Left ventricle myocardium inferior (tissue), 1 donor: ENCODE measurements around the gene KMT2A. TPM values are rescaled to one million over a fixed set of nuclear protein-coding genes. Genes with fewer than 3 reads are reported as not detected.
"Not testable (repeated sequence)": the region's sequence is repeated elsewhere in the genome, so short reads cannot be mapped to it uniquely, and the experiment has no call there.

Experiments used
- DNase-seq: peaks from one replicate; pipeline ENCODE4 v3.0.0-alpha.2; 2020
- H3K27ac ChIP-seq: fragments of 200-600 bp; replicated peaks from 2 replicates; pipeline ENCODE4 v1.8.0; 2021
- H3K27me3 ChIP-seq: fragments of 200-600 bp; 2 replicates; pipeline ENCODE4 v1.8.0; 2021; ENCODE audit warnings: low read depth
- H3K36me3 ChIP-seq: fragments of 200-600 bp; 2 replicates; pipeline ENCODE4 v1.8.0; 2021
- H3K4me1 ChIP-seq: fragments of 200-600 bp; 2 replicates; pipeline ENCODE4 v1.8.0; 2021
- H3K4me3 ChIP-seq: fragments of 200-600 bp; 2 replicates; pipeline ENCODE4 v1.8.0; 2021; ENCODE audit warnings: mild to moderate bottlenecking, moderate library complexity
- H3K9me3 ChIP-seq: fragments of 200-600 bp; replicated peaks from 2 replicates; pipeline ENCODE4 v1.8.0; 2021
- CTCF ChIP-seq: fragments of 200-600 bp; IDR thresholded peaks from 2 replicates; pipeline ENCODE4 v1.8.0; 2021; ENCODE audit warnings: antibody characterized with exemption, mild to moderate bottlenecking, borderline replicate concordance
- intact Hi-C: fragments of 100-400 bp; cut with micrococcal nuclease; formaldehyde crosslinking; loops from one replicate; pipeline ENCODE4 v1.11.0; 2022
- total RNA-seq: library from RNA; stranded (reverse); fragmentation: NEBNext Ultra II Directional; extraction: Animal tissue kit (Norgen Biotek cat#: 25700); gene quantifications from one replicate; pipeline ENCODE4 v1.2.1, GENCODE V29; 2021
- donor health status: DM: no; HTN: yes; CAD: no; lungs with severe emphysema.

Gene KMT2A
- total RNA-seq, 1 donor from 2014 or later: 21.0 TPM

- Histone ChIP-seq H3K27me3 (no peaks in the 10 kb centered on the region), H3K4me3 (no peak overlapping the region), H3K9me3 (no peaks in the 10 kb centered on the region), H3K36me3 (peaks cover 21% of the 10 kb centered on the region), H3K4me1 (peaks cover 21% of the 10 kb centered on the region), H3K27ac (peak overlapping the region; percentile 10)
- TF ChIP-seq CTCF: no peak
- no peak for DNase-seq
- intact Hi-C loops: no loop called here
Measured at GRCh38 chr11:118415062-118415738, 21.1 kb upstream of the KMT2A start.

DNA sequence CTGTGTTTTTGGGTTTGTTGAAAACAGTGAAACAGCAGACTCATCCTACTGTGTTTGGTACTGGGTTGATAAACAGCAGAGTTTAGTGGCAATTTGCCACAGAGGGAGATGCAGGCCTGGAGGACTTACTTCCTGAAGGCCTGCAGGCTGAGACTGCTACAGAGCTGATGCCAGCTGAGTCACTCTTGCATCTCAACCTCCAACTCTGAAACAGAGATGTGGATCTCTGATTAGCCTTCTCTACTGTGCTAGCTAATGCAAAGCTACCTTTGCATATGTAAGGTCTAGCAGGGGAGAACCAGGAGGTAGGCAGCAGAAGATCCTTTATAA, 20.6 kb upstream of the KMT2A start:
- no peak for TF ChIP-seq CTCF
- intact Hi-C loops: no loop called here
- DNase-seq: no peak
- Histone ChIP-seq H3K4me1 (peaks cover 16% of the 10 kb centered on the region), H3K4me3 (no peak overlapping the region), H3K36me3 (peaks cover 21% of the 10 kb centered on the region), H3K27me3 (no peaks in the 10 kb centered on the region), H3K9me3 (no peaks in the 10 kb centered on the region), H3K27ac (peak overlapping the region; percentile 10)

- DNase-seq, H3K4me3 ChIP-seq, intact Hi-C loops, H3K27ac ChIP-seq, H3K27me3 ChIP-seq, H3K9me3 ChIP-seq: not testable (repeated sequence)
- Histone ChIP-seq H3K36me3 (peaks cover 21% of the 10 kb centered on the region), H3K4me1 (peaks cover 12% of the 10 kb centered on the region)
Measured at GRCh38 chr11:118416900-118417299, 19.4 kb upstream of the KMT2A start.

DNA sequence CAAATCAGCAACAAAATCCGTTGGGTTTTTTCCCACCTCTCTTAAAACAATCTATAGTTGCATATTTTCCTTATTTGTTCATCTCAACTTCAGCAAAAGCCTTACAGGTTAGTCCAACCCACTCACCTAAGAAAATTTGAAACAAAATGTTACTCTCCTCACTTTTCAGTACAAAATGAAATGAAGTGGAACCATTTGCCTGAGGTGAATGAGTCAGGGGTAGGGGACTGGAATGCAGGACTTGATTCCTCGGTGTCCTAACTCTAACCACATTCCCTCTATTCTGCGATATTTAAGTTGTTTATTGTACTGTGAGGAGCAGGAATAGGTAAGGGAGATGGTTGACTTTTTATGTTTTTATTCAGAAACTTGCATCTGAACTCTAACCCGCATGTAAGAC, 18.5 kb upstream of the KMT2A start:
- Histone ChIP-seq H3K4me1 (peaks cover 12% of the 10 kb centered on the region), H3K36me3 (peaks cover 21% of the 10 kb centered on the region), H3K27ac (no peak overlapping the region), H3K9me3 (no peaks in the 10 kb centered on the region), H3K27me3 (no peaks in the 10 kb centered on the region), H3K4me3 (no peak overlapping the region)
- no peak for TF ChIP-seq CTCF
- no peak for DNase-seq
- intact Hi-C loops: no loop called here

GRCh38 chr11:118418766-118419165, 17.5 kb upstream of the KMT2A start:
- intact Hi-C loops: no loop called here
- Histone ChIP-seq H3K4me3 (no peak overlapping the region), H3K36me3 (peaks cover 17% of the 10 kb centered on the region), H3K9me3 (no peaks in the 10 kb centered on the region), H3K27me3 (no peaks in the 10 kb centered on the region), H3K27ac (peak overlapping the region; percentile 30), H3K4me1 (peaks cover 12% of the 10 kb centered on the region)
- DNase-seq: no peak
- TF ChIP-seq CTCF: no peak

- Histone ChIP-seq H3K27ac (no peak overlapping the region), H3K36me3 (no peaks in the 10 kb centered on the region), H3K4me1 (no peaks in the 10 kb centered on the region), H3K9me3 (no peaks in the 10 kb centered on the region), H3K4me3 (no peak overlapping the region), H3K27me3 (no peaks in the 10 kb centered on the region)
- intact Hi-C loops: no loop called here
- DNase-seq: no peak
- no peak for TF ChIP-seq CTCF
Measured at GRCh38 chr11:118427707-118428106, 8.6 kb upstream of the KMT2A start.
